T-helper 2 cell (primary cell): ENCODE measurements around the gene COL4A2.

Experiments
- DNase-seq, 5 experiments: peaks; one replicate each; pipeline versions ENCODE4 v3.0.0 to v3.0.0-alpha.2; 2012 to 2022

Gene COL4A2

GRCh38 chr13:110462091-110462490 lies 155.0 kb downstream of the COL4A2 start:
- no peak for DNase-seq

- no peak for DNase-seq
Measured at GRCh38 chr13:110463156-110463555, 156.1 kb downstream of the COL4A2 start.

GRCh38 chr13:110463871-110464510 lies 156.9 kb downstream of the COL4A2 start:
- no peak for DNase-seq

GRCh38 chr13:110464556-110465333 lies 157.7 kb downstream of the COL4A2 start:
- no peak for DNase-seq

- no peak for DNase-seq
Measured at GRCh38 chr13:110465696-110466095, 158.6 kb downstream of the COL4A2 start.

GRCh38 chr13:110466266-110466915 lies 159.3 kb downstream of the COL4A2 start:
- DNase-seq: no peak

- no peak for DNase-seq
Measured at GRCh38 chr13:110467516-110468110, 160.5 kb downstream of the COL4A2 start.

- DNase-seq: no peak
Measured at GRCh38 chr13:110468986-110469495, 162.0 kb downstream of the COL4A2 start.

GRCh38 chr13:110469597-110469996 lies 162.5 kb downstream of the COL4A2 start:
- no peak for DNase-seq

GRCh38 chr13:110470272-110471009 lies 163.4 kb downstream of the COL4A2 start:
- no peak for DNase-seq

GRCh38 chr13:110471156-110471832 lies 164.2 kb downstream of the COL4A2 start:
- no peak for DNase-seq

GRCh38 chr13:110471833-110472162 lies 164.7 kb downstream of the COL4A2 start:
- DNase-seq: no peak

GRCh38 chr13:110472904-110473563 lies 165.9 kb downstream of the COL4A2 start:
- DNase-seq: no peak

- DNase-seq: no peak
Measured at GRCh38 chr13:110474713-110475112, 167.6 kb downstream of the COL4A2 start.

GRCh38 chr13:110475117-110475516 lies 168.0 kb downstream of the COL4A2 start:
- DNase-seq: no peak

GRCh38 chr13:110475550-110476219 lies 168.6 kb downstream of the COL4A2 start:
- no peak for DNase-seq

- DNase-seq: no peak
Measured at GRCh38 chr13:110476220-110476617, 169.1 kb downstream of the COL4A2 start.

GRCh38 chr13:110477706-110478245 lies 170.7 kb downstream of the COL4A2 start:
- DNase-seq: no peak

- DNase-seq: no peak
Measured at GRCh38 chr13:110478405-110479214, 171.5 kb downstream of the COL4A2 start.

GRCh38 chr13:110479215-110479545 lies 172.1 kb downstream of the COL4A2 start:
- DNase-seq: no peak
